Islet precursor cell (in vitro differentiated cells): ENCODE data around the gene RPIA.
"Not testable (repeated sequence)": the region's sequence is repeated elsewhere in the genome, so short reads cannot be mapped to it uniquely, and the experiment has no call there.

Source experiments
- DNase-seq: peaks from one replicate; pipeline ENCODE4 v3.0.0-alpha.2; 2018

RPIA gene

GRCh38 chr2:88691339-88692183 is at the start of gene RPIA:
TSS of gene RPIA (plus strand) at chr2:88691673. CDS start at chr2:88691699, 26 bp downstream.
- peak; percentile 99 for DNase-seq

GRCh38 chr2:88642278-88642677 is 49.2 kb upstream of the RPIA start:
- DNase-seq, result no peak

GRCh38 chr2:88645291-88645882 is 46.1 kb upstream of the RPIA start:
- DNase-seq, result not testable (repeated sequence)

GRCh38 chr2:88651646-88652045 is 39.8 kb upstream of the RPIA start:
- no peak for DNase-seq

- DNase-seq, result no peak
Measured at GRCh38 chr2:88654714-88655113, 36.8 kb upstream of the RPIA start.

GRCh38 chr2:88656690-88657089 is 34.8 kb upstream of the RPIA start:
- peak; percentile 61 for DNase-seq

- DNase-seq, result no peak
Measured at GRCh38 chr2:88657131-88657530, 34.3 kb upstream of the RPIA start.

- DNase-seq, result no peak
Measured at GRCh38 chr2:88658326-88658725, 33.1 kb upstream of the RPIA start.

- no peak for DNase-seq
Measured at GRCh38 chr2:88658881-88659537, 32.5 kb upstream of the RPIA start.

GRCh38 chr2:88659538-88659915 is 31.9 kb upstream of the RPIA start:
- DNase-seq, result peak; percentile 65

GRCh38 chr2:88660622-88661021 is 30.9 kb upstream of the RPIA start:
- DNase-seq, result no peak

- DNase-seq, result peak; percentile 83
Measured at GRCh38 chr2:88666576-88666975, 24.9 kb upstream of the RPIA start.

GRCh38 chr2:88667219-88667618 is 24.3 kb upstream of the RPIA start:
- no peak for DNase-seq

- DNase-seq, result no peak
Measured at GRCh38 chr2:88668862-88669261, 22.6 kb upstream of the RPIA start.

GRCh38 chr2:88669482-88670214 is 21.8 kb upstream of the RPIA start:
- peak; percentile 58 for DNase-seq

- DNase-seq, result no peak
Measured at GRCh38 chr2:88671786-88672427, 19.6 kb upstream of the RPIA start.

GRCh38 chr2:88673363-88673762 is 18.1 kb upstream of the RPIA start:
- no peak for DNase-seq

GRCh38 chr2:88680266-88680902 is 11.1 kb upstream of the RPIA start:
- no peak for DNase-seq

- no peak for DNase-seq
Measured at GRCh38 chr2:88680916-88681315, 10.6 kb upstream of the RPIA start.

GRCh38 chr2:88683160-88684021 is 8.1 kb upstream of the RPIA start:
- no peak for DNase-seq

GRCh38 chr2:88684519-88684918 is 7.0 kb upstream of the RPIA start:
- DNase-seq, result no peak
